CD4-positive, alpha-beta T cell (primary cell): ENCODE measurements around the gene OR52A5. TPM values are rescaled to one million over a fixed set of nuclear protein-coding genes. Genes with fewer than 3 reads are reported as not detected.

ENCODE experiments used
- ATAC-seq: fragments of 200-7000 bp; cut with Tn5 transposase; one replicate; pipeline ENCODE4 v1.10.0; 2022; ENCODE audit warnings: mild to moderate bottlenecking; ENCODE audit not compliant: poor library complexity
- CTCF ChIA-PET: fragments of 350-600 bp; sonication (Branson Sonifier 250); formaldehyde crosslinking; loops from one replicate; lab custom pipeline; 2021; ENCODE audit warnings: antibody characterized with exemption, inconsistent platforms; lab: Charles Lee
- POLR2A ChIA-PET: fragments of 350-600 bp; sonication (Branson Sonifier 250); formaldehyde crosslinking; loops from one replicate; lab custom pipeline; 2021; ENCODE audit warnings: antibody characterized with exemption, inconsistent platforms; lab: Charles Lee
- DNase-seq, 14 experiments: peaks; one replicate each; pipeline ENCODE4 v3.0.0-alpha.2; 2013 to 2020; ENCODE audit warnings: mixed read lengths in 2 of 14
- H3K27ac ChIP-seq, 2 donors: one replicate each; pipeline versions ENCODE4 v1.5.1 to v1.7.0; 2013; ENCODE audit warnings: low read length in 2 of 2, low read depth in 1 of 2, mild to moderate bottlenecking in 1 of 2
- H3K27me3 ChIP-seq, 2 experiments: 1 replicate in 1 of 2; 2 replicates in 1 of 2; pipeline versions ENCODE4 v1.6.1 to v1.7.0; 2013; ENCODE audit warnings: low read length in 2 of 2, control low read depth in 1 of 2, mild to moderate bottlenecking in 1 of 2, moderate library complexity in 1 of 2; ENCODE audit not compliant: insufficient read depth in 2 of 2, control insufficient read depth in 1 of 2
- H3K36me3 ChIP-seq: one replicate; pipeline ENCODE4 v1.6.1; 2013; ENCODE audit warnings: low read length, control low read depth; ENCODE audit not compliant: insufficient read depth
- H3K4me1 ChIP-seq: one replicate; pipeline ENCODE4 v1.6.1; 2013; ENCODE audit warnings: low read length, control low read depth; ENCODE audit not compliant: insufficient read depth
- H3K4me3 ChIP-seq: one replicate; pipeline ENCODE4 v1.5.1; 2013; ENCODE audit warnings: mild to moderate bottlenecking, low read length, moderate library complexity
- H3K9me3 ChIP-seq, 2 experiments: 1 replicate in 1 of 2; 2 replicates in 1 of 2; pipeline versions ENCODE4 v1.6.1 to v1.7.0; 2013; ENCODE audit warnings: low read length in 2 of 2, mild to moderate bottlenecking in 2 of 2, control low read depth in 1 of 2, moderate library complexity in 1 of 2; ENCODE audit not compliant: control insufficient read depth in 1 of 2, insufficient read depth in 1 of 2
- H3K27ac Mint-ChIP-seq: one replicate; pipeline ENCODE4 v1.8.0; 2020; ENCODE audit warnings: mixed read lengths
- H3K27me3 Mint-ChIP-seq: one replicate; pipeline ENCODE4 v1.8.0; 2021; ENCODE audit warnings: mixed read lengths
- H3K36me3 Mint-ChIP-seq: one replicate; pipeline ENCODE4 v1.8.0; 2021; ENCODE audit warnings: low read depth, mixed read lengths
- H3K4me1 Mint-ChIP-seq: one replicate; pipeline ENCODE4 v1.8.0; 2021; ENCODE audit warnings: low read depth, mixed read lengths
- H3K4me3 Mint-ChIP-seq: one replicate; pipeline ENCODE4 v1.8.0; 2020; ENCODE audit warnings: mild to moderate bottlenecking, mixed read lengths
- H3K9me3 Mint-ChIP-seq: one replicate; pipeline ENCODE4 v1.8.0; 2020; ENCODE audit warnings: mixed read lengths
- intact Hi-C, 2 experiments: fragments of 100-400 bp; cut with DNase I in 1 of 2; cut with micrococcal nuclease in 1 of 2; formaldehyde crosslinking; loops; one replicate each; pipeline versions ENCODE4 v1.15.1 to v1.9.0; 2023 to 2025; cut with DNase I, micrococcal nuclease
- total RNA-seq, 174 experiments: library from RNA in 2 of 174; stranded (reverse) in 2 of 174; gene quantifications; one replicate each; pipeline ENCODE4 v1.2.3 and lab custom pipeline; 2021 to 2026
- TF ChIP-seq, protein P1 (sequence below): fragments of 200-600 bp; IDR thresholded peaks from one replicate; pipeline ENCODE4 v1.8.0; 2022; ENCODE audit warnings: antibody characterized with exemption, mild to moderate bottlenecking

Gene OR52A5
- total RNA-seq, 2 experiments from 2014 or later: not detected

DNA sequence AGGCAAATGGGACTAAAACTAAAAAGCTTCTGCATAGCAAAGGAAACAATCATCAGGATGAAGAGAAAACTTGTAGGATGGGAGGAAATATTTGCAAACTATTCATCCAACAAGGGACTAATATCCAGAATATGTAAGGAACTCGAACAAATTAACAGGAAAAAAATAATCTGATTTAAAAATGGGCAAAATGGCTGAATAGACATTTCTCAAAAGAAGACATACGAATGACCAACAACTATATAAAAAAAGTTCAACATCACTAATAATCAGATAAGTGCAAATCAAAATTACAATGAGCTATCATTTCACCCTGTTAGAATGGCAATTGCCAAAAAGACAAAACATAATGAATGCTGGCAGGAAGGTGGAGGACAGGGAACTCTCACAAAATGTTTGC lies 56.8 kb downstream of the OR52A5 start:
- ChIA-PET POLR2A (no interaction called here), CTCF (interaction anchor here (1.1 kb wide), 1 partner anchor 16 kb away, joined by 3 read pairs; no protein-coding TSS in a partner anchor)
- Histone ChIP-seq H3K27ac (no peak overlapping the region), H3K4me3 (no peak overlapping the region), H3K9me3 (no peaks in the 10 kb centered on the region), H3K27me3 (no peaks in the 10 kb centered on the region), H3K36me3 (no peaks in the 10 kb centered on the region), H3K4me1 (no peaks in the 10 kb centered on the region)
- Mint-ChIP-seq H3K4me3 (no peak overlapping the region), H3K9me3 (no peaks in the 10 kb centered on the region), H3K4me1 (no peaks in the 10 kb centered on the region), H3K36me3 (no peaks in the 10 kb centered on the region), H3K27ac (no peak overlapping the region), H3K27me3 (peaks cover 3% of the 10 kb centered on the region)
- DNase-seq (no peak), ATAC-seq (no peak)
- intact Hi-C loops: no loop called here
- TF ChIP-seq, protein P1, sequence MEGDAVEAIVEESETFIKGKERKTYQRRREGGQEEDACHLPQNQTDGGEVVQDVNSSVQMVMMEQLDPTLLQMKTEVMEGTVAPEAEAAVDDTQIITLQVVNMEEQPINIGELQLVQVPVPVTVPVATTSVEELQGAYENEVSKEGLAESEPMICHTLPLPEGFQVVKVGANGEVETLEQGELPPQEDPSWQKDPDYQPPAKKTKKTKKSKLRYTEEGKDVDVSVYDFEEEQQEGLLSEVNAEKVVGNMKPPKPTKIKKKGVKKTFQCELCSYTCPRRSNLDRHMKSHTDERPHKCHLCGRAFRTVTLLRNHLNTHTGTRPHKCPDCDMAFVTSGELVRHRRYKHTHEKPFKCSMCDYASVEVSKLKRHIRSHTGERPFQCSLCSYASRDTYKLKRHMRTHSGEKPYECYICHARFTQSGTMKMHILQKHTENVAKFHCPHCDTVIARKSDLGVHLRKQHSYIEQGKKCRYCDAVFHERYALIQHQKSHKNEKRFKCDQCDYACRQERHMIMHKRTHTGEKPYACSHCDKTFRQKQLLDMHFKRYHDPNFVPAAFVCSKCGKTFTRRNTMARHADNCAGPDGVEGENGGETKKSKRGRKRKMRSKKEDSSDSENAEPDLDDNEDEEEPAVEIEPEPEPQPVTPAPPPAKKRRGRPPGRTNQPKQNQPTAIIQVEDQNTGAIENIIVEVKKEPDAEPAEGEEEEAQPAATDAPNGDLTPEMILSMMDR: no peak

Other genes with a start within 250 kb of the OR52A5 start
- not detected for gene OR51A7, start 234.6 kb downstream of the OR52A5 start, total RNA-seq
- gene OR51G2, start 219.0 kb downstream of the OR52A5 start, total RNA-seq: not detected
- not detected for gene OR51G1, start 214.0 kb downstream of the OR52A5 start, total RNA-seq
- gene OR51A4, start 190.8 kb downstream of the OR52A5 start, total RNA-seq: not detected
- gene OR51A2, start 182.6 kb downstream of the OR52A5 start, total RNA-seq: not detected
- not detected for gene OR51L1, start 143.5 kb downstream of the OR52A5 start, total RNA-seq
- gene OR52J3, start 91.8 kb downstream of the OR52A5 start, total RNA-seq: not detected
- gene OR52E2, start 78.7 kb downstream of the OR52A5 start, total RNA-seq: not detected
- gene OR52E1, start 68.8 kb downstream of the OR52A5 start, total RNA-seq: not detected
- gene OR52A1, start 16.4 kb upstream of the OR52A5 start, total RNA-seq: not detected
- not detected for gene OR51V1, start 62.3 kb upstream of the OR52A5 start, total RNA-seq
- under 1 TPM in 1 of 2 experiments, not detected in 1; 0.45 TPM for gene HBB, start 88.7 kb upstream of the OR52A5 start, total RNA-seq
- not detected for gene HBD, start 96.1 kb upstream of the OR52A5 start, total RNA-seq
- gene HBG1, start 111.5 kb upstream of the OR52A5 start, total RNA-seq: not detected
- not detected for gene HBG2, start 116.4 kb upstream of the OR52A5 start, total RNA-seq
- gene HBE1, start 131.6 kb upstream of the OR52A5 start, total RNA-seq: not detected
- not detected for gene OR51B4, start 163.6 kb upstream of the OR52A5 start, total RNA-seq
- not detected for gene OR51B2, start 185.9 kb upstream of the OR52A5 start, total RNA-seq
- gene OR51B5, start 205.2 kb upstream of the OR52A5 start, total RNA-seq: under 1 TPM in 1 of 2 experiments, not detected in 1; 0.30 TPM
- not detected for gene OR51B6, start 213.2 kb upstream of the OR52A5 start, total RNA-seq
- gene OR51M1, start 245.5 kb upstream of the OR52A5 start, total RNA-seq: not detected